GM21360 (cell line): Measurements from ENCODE around the gene ADGRD1.

ENCODE experiments used
- ATAC-seq: cut with Tn5 transposase; IDR thresholded peaks from one replicate; pipeline ENCODE4 v1.9.1; 2021; ENCODE audit warnings: mild to moderate bottlenecking, moderate library complexity; ENCODE audit not compliant: unreplicated experiment

The ADGRD1 gene

DNA sequence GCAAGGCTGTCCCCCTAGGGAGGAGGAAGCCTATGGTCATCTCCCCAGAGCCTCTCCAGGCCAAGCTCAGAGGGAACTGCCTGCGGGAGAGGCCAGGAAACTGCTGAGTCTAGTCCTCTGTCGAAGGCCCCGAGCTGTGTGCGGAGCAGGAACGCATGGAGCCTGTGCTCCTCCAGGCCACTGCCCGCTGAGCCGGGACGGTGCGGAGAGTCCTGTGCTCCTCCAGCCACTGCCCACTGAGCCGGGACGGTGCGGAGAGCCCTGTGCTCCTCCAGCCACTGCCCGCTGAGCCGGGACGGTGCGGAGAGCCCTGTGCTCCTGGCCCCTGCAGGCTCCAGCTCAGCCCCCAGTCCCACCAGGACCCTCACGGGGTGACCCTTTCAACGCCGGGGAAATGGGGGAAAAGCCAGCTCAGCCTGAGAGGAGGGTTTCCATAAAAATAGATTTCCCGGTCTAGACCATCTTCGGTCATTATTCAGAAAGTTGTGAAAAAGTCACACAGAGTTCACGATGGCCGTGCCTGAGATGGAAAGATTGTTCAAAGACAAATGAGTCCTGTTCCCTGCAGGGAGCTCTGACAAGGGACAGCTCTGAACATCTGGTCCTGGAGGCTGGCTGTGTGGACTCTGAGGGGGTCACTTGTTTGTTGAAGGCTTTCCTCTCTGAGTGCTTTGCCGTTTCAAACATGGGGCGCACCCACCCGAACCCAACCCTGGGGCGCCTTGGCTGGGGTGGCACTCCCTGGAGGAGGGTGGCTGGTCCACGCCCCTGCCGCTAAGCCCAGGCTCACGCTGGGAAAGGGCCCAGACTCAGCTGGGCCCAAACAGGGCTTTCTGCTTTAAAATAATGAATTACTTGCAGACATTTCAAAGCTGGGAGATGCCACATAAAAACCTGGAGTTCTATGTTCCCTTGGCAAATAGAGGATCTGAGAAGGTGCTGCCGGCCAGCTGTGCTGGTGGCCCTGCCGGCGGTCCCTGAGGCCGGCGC is 85.5 kb downstream of the ADGRD1 start:
- ATAC-seq, result no peak

DNA sequence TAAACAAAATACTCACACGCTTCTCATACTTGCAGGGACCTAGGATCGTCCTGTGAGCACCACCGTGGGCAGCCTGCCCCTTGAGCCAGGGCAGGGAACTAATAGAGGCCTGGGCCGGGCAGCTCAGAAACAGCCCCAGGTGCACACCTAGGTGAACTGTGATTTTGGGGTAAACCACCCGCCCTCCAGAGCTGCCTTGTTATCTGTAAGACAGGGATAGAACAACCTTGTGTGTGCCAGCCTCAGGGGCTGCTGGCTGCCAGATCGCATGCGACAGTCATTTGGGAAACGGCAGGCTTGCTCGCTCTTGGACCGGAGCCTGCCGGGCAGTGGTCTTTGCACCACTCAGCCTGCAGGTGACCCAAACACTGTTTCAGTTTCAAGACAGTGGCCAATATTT is 86.8 kb downstream of the ADGRD1 start:
- no peak for ATAC-seq

DNA sequence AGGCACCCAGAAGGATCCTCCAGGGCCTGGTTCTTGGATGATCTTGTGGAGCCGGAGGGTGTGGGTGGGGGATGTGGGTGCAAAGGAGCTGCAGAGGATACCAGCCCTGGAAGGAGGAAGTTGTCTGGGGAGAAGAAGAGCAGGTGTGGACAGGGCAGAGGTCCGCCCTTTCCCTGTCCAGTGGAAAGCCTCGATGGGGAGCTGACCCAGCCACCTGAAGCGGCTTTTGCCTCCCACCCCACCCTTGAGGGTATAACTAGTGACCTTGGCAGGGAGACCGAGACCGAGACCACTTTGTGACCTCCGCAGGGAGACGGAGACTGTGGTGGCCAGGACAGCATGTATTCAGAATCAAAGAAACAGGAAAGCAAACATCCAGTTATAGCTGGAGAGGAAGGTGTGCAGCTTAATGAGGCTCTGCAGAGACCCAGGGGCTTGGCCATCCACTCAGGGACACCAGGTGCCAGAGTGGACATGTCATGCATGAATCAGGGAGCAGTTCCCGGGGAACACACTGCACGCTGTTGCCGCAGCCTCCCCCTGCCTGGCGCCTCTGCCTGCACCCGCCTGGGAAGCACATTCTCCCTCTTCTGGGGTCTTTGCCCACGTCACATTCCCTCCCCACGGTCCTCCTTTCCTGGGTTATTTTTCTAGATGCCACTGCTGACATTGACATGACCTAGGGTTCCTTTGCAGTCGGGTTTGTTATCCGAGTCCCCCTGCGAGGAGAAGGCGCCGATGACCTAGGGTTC is 87.7 kb downstream of the ADGRD1 start:
- ATAC-seq, result no peak

DNA sequence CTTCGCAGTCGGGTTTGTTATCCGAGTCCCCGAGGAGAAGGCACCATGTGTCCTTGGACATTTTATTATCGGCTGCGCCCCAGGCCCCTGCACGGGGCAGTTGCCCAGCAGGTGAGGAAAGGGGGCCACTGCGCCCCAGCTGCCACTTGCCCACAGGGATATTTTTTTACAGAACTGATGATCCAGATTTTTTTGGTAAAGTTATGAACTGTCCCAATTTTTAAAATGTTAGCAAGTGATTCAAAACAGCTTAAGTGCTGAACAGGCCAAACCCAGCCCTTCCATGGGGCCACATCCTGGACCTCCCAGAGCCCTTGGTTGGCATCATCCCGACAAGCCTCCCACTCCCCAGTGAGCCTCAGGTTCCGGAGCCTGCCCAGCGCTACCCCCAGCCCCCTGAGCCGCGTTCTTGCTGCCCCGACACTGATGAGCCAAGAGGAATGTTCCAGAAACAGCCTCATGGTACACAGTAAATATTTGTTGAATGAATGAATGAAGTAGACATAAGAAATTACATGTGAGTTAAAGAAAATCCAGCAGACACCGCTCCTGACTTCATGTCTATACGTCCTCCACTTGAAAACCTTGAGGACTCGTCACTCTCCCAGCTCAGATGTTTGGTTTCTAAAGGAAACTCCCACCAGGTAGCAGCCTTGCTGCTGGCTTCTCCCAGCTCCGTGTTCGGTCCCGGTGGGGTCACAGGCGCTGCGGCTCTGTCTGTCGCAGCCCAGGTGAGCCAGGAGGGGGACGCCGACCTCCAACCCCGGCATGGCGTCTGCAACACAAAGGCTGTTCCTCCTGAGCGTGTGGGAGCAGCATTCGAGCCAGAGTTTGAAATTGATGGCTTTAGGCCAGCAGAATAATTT is 88.5 kb downstream of the ADGRD1 start:
- ATAC-seq, result no peak

DNA sequence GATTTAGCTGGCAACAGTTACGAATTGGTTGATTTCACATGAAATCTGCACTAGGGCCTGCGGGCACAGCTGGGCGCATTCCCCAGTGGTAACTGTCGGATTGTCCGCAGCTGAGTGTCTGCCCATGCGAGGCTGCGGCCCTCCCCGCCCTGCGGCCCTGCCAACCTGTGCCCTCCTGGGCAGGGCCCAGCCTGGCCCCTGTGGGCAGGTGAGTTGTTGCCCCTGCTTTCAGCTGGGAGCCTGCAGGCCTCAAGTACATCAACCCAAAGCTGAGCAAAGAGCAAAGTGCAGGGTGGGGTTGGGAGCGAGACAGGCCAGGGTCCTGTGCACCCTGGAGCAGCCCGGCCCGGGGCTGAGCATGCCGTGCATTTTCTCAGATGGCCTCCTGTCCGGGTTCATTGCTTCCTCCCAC is 89.1 kb downstream of the ADGRD1 start:
- ATAC-seq, result no peak

DNA sequence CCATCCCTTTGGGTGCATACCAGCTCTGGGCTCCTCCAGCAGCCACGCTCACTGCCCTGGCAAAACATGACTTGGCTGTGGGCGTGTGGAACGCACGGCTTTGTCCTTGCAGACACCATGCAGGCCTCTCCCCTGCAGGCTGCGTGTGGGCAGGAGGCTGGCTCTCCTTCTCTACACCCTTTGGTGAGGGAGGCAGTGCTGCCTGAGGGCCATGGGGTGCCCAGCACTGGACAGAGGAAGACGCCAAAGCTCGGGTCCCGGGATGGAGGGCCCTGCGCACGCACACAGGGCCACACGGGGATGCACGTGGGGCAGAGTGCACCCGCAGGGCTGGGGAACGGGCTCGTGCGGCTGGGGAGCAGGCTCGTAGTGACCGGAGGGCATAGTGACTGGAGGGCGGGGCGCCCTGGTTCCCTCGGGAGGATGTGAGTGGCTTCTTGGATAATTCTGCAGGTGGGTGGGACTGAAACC is 89.7 kb downstream of the ADGRD1 start:
- ATAC-seq, result no peak

DNA sequence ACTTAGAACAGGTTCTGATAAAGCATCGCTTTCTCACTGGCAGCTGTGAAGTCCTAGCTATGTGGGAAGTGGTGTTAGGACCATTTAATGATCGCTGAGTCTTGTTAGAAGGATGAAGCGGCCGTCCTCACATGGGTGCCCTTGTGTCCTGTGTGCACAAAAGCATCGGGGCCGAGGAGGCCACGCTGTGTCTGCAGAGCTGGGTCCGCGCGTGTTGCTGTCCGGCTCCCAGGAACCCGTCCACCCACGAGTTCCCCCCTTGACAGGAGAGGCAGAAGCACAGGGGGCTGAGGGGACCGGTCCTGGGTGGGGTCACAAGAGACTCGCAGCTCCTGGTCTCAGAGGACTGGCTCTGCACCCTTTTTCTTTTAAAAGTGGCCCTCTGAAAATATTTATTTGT is 90.4 kb downstream of the ADGRD1 start:
- no peak for ATAC-seq

DNA sequence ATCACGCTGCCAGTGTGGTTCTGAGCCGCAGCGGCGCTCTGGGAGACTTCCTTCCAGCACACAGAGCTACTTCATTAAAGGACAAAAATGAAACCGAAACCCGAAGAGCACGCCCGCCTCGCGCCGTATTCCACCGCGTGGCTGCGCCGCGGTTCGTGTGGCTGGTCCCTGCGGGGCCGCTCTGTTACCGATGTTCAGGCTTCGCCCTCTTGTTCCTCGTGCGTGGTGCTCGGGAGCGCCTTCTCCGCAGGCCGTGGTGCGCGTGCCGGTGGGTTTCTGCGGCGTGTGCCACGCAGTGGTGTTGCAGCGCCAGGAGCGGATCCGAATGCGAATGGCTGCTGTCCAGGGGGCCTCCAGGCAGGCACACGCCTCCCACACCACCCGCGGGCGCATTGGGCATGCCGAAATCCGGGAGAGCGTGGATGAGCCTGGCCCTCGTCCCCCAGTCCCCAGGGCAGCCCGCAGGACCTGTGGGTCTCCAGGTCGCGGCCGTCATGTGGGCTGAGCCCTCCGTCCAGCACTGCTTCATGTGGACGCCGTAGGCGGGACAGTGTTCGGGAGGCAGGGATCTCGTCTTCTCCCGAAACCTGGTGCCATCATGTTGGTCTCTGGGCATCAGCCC is 91.2 kb downstream of the ADGRD1 start:
- ATAC-seq, result no peak

DNA sequence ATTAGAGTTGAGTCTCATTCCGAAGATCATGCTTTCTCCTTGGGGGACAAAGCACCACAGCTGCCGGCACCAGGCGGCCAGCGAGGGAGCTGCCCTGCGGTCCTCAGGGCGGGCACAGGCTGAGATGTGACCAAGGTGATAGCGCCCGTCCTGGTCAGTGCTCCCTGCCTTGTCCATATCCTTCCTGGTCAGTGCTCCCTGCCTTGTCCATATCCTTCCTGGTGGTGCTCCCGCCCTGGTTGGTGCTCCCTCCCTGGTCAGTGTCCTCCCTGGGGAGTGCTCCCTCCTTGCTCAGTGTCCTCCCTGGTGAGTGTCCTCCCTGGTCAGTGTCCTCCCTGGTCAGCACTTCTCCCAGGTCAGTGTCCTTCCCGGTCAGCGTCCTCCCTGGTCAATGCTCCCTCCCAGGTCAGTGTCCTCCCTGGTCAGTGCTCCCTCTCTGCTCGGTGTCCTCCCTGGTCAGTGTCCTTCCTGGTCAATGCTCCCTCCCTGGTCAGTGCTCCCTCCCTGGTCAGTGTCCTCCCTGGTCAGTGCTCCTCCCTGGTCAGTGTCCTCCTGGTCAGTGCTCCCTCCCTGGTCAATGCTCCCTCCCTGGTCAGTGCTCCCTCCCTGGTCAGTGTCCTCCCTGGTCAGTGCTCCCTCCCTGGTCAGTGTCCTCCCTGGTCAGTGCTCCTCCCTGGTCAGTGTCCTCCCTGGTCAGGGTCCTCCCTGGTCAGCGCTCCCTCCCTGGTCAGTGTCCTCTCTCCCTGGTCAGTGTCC is 92.2 kb downstream of the ADGRD1 start:
- no peak for ATAC-seq

DNA sequence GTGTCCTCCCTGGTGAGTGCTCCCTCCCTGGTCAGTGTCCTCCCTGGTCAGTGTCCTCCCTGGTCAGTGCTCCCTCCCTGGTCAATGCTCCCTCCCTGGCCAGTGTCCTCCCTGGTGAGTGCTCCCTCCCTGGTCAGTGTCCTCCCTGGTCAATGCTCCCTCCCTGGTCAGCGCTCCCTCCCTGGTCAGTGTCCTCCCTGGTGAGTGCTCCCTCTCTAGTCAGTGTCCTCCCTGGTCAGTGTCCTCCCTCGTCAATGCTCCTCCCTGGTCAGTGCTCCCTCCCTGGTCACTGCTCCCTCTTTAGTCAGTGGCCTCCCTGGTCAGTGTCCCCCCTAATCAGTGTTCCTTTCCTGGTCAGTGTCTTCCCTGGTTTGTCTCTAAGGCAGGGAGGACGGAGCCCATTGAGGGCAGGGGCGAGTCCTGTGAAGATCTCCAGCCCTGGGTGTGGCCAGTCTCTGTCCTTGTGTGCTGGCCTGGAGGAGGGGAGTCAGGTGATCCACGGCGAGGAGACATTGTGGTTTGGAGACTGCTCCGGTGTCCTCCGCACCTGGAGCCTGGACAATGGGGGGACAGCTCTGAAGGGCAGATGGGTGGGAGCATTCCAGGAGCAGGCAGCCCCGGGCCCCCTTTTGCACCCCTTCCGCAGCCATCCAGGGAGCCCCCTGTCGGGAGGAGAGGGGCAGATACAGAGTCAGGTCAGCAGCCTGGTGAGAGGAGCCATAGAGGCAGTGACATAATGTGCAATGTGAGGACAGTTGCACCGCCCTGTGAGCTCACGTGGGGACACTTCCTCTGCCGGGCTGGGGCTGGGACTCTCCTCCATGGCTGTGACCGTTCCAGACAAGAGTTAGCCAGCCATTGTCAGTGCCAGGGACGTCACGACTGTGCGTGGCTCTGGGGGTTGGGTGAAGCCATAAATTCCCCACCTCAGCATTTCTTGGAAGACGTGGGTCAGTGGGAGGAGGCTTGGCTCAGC is 93.4 kb downstream of the ADGRD1 start:
- ATAC-seq, result no peak

DNA sequence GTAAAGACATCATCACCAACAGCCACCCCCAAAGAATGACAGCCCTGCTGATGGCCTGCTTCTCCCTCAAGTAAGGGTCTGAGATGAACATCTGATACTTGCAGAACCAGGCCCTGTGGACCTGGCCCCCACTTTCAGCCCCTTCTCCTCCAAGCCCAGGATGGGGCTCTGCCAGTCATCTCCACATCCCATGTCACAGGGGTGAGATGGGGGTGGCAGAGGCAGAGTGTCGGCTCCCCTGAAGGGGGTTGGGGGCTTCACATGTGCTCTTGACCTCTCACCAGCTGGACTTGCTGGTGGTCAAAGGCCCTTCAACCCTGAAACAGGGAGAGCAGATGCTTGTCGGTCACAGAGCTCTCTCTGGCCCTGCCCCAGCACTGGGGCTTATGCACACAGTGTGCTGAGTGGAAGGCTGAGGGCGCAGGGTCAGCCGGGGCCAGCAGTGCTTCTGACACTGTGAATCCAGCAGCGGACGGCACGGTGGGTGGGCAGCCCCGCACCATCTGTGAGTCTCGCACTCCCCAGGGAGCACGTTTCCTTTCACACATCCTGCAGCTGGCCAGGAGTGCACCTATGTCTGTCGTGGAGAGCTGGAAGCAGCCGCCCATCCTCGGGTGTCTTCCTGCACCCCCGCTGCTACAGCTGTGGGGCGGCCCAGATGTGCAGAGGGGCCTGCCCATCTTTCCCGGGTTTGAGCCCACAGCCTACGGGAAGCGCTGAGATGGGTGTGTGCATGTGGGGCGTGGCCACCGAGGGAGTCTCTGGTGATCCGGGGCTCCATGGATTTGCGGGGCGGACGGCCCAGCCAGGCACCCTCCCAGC is 94.3 kb downstream of the ADGRD1 start:
- ATAC-seq, result no peak

DNA sequence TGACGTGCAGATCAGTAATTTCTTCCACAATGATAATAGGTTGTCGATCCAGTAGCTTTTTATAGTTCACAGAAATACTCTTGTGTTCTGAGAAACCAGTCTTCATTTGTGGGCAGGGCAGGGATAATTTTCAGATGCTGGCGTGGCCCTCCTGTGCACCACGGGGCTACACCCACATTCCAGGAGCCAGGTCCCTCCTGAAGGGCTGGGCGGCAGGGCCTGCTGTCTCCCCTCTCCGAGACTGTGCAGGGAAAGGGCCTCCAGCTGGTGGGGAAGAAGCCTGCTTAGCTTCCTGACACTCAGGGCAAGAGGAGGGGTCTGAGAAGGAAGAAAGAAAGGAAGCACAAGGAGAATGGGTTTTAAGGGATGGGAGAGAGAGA is 94.9 kb downstream of the ADGRD1 start:
- no peak for ATAC-seq

DNA sequence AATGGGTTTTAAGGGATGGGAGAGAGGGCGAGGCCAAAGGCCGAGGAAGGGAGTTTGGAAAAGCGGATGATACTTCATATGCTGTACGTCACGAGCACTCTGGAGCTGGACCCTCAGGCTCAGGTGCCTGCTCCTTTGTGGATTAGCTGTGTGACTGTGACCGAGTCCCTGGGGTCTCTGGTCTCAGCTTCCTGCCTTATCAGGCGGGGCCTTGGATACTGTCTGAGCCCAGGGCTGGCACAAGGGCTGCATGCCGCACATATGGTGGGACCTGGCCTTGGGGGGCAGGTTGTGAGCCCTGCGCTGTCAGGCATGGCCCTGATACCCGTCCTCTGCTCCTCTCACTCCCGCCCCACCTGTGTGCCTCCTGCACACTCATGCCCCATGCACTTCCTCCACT is 95.3 kb downstream of the ADGRD1 start:
- no peak for ATAC-seq

DNA sequence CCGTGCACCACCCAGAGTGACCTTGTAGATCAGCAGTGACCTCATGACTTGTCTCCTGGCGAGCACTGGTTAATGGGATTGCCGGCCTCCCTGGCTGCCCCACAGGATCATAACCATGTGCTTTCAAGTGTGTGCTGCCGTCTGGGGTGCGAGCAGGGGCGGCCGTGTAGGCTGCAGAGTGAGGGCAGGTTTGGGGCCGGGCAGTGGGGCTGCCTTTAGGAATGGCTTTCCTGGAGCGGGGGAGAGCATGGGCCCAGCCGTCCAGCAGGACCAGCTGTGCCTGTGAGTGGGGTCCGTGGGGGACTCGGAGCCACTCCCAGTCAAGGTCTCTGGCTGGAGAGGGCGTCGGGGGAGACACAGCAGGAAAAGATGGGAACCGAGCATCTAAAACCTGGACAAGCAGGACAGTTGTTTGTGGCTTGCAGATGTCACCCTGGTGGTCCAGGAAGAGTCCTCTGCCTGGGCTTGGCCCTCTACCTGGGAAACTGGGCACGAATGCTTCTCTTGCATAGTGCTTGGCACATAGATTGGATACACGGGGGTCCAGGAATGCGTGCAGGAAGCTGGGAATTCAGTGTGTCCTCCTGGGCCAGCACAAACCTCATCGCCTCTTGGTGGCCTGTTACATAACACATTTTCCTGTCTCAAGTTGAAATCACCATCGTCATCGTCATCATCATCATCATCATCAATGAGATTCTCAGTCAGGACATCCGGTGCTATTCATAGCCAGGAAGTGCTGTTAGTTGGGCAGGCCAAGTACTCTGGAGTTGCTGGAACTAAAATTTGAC is 96.0 kb downstream of the ADGRD1 start:
- ATAC-seq, result no peak

DNA sequence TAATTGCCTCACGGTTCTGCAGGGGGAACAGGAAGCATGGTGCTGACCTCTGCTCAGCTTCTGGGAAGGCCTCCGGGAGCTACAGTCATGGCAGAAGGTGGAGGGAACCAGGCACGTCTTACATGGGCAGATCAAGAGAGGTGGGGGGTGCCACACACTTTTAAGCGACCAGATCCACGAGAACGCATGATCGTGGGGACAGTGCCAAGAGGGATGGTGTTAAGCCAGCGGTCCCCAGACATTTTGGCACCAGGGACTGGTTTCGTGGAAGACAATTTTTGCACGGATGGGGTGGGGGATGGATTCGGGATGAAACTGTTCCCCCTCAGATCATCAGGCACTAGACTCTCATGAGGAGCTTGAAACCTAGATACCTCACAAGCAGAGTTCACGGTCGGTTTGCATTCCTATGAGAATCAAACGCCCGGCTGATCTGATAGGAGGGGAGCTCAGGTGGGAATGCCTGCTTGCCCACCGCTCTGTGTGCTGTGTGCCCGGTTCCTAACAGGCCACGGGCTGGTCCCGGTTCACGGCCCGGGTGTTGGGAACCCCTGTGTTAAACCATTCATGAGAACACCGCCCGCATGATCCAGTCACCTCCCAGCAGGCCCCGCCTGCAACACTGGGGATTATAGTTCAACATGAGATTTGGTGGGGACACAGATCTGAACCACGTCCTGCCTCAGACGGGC is 96.9 kb downstream of the ADGRD1 start:
- no peak for ATAC-seq

DNA sequence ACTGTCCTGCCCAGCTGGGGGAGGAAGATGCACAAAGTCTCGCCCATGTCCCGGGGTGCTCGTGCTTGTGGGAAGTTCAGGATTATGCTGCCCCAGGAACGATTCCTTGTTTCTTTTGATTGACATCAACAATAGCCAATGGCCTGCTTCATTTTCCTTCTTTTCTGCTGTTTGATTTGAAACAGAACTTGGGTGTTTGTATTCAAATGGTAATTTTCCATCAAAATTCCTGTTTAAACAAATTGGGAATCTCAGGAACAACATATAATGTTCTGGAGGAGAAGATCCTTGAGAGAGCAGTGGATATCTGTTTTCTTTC is 97.4 kb downstream of the ADGRD1 start:
- no peak for ATAC-seq
